Measurements from ENCODE around the gene ASB6. TPM values are rescaled to one million over a fixed set of nuclear protein-coding genes. Genes with fewer than 3 reads are reported as not detected.

The ASB6 gene
- total and polyA plus RNA-seq, 2 of the 13 experiments (the other 11 are each of a cell fraction or from before 2014, with no cell fraction given) = 8.2 to 8.4 TPM

DNA sequence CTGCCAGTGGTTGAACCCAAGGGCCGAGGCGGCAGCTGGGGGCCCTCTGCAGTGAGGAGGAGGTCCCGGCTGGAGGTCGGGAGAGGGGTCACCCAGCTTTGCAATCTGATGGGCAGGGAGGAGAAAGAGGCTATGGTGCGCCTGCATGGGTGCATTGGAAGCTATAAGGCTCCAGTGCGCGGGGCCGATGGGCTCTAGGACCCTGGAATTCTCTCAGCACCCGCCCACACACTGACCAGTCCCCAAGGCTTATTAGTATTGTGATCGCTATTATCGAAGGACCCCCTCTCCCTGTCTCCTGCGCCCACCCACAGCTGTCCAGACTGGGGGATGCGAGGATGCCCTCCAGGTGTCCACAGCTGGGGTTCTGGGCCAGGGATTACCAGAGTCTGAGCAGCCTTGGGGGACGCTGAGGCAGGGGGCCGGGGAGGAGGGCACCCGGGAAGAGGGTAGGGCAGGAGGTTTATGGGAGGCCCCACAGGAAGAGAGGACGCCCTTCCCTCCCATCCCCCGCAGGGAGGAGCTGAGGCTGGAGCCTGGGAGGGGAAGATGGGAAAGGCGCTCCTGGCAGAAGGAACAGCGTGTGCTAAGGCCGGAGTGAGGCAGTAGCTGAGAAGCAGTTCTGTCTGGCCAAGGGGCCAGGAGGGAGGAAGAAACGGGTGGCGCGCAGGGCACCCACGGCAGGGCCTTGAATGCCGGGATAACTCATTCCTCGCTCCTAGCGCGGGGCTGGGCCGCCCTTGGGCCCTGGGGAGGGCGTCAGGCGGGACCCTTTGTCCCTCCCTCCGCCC lies 45.2 kb downstream of the ASB6 start (continued):
- TF ChIP-seq, protein P1, sequence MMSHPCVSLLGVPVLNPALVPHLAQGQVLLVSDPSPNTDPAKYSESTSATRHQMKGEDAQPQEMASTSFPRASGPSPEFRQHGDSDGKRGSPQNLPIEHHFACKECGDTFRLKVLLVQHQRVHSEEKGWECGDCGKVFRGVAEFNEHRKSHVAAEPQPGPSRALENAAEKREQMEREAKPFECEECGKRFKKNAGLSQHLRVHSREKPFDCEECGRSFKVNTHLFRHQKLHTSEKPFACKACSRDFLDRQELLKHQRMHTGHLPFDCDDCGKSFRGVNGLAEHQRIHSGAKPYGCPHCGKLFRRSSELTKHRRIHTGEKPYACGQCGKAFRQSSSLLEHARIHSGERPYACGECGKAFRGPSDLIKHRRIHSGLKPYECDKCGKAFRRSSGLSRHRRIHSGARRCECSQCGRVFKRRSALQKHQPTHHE (CRISPR knock-in tag; IDR thresholded peaks at IDR 0.05; ENCODE audit: borderline replicate concordance) = no peak
- TF ChIP-seq NR2C2 (CRISPR knock-in tag; IDR thresholded peaks at IDR 0.05; ENCODE audit: borderline replicate concordance) = no peak; the same call in 1 of the 2 replicates
- TF ChIP-seq DNMT3B (CRISPR knock-in tag; conservative IDR thresholded peaks at IDR 0.05) = peak; percentile 64; the same call in 1 of the 2 replicates
- no peak; the same call in 1 of the 2 replicates for TF ChIP-seq DNMT1 (CRISPR knock-in tag; IDR thresholded peaks at IDR 0.05)
- TF ChIP-seq, protein P2, sequence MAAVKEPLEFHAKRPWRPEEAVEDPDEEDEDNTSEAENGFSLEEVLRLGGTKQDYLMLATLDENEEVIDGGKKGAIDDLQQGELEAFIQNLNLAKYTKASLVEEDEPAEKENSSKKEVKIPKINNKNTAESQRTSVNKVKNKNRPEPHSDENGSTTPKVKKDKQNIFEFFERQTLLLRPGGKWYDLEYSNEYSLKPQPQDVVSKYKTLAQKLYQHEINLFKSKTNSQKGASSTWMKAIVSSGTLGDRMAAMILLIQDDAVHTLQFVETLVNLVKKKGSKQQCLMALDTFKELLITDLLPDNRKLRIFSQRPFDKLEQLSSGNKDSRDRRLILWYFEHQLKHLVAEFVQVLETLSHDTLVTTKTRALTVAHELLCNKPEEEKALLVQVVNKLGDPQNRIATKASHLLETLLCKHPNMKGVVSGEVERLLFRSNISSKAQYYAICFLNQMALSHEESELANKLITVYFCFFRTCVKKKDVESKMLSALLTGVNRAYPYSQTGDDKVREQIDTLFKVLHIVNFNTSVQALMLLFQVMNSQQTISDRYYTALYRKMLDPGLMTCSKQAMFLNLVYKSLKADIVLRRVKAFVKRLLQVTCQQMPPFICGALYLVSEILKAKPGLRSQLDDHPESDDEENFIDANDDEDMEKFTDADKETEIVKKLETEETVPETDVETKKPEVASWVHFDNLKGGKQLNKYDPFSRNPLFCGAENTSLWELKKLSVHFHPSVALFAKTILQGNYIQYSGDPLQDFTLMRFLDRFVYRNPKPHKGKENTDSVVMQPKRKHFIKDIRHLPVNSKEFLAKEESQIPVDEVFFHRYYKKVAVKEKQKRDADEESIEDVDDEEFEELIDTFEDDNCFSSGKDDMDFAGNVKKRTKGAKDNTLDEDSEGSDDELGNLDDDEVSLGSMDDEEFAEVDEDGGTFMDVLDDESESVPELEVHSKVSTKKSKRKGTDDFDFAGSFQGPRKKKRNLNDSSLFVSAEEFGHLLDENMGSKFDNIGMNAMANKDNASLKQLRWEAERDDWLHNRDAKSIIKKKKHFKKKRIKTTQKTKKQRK (IDR thresholded peaks at IDR 0.05; ENCODE audit: low read length) = no peak
- TF ChIP-seq, protein P3, sequence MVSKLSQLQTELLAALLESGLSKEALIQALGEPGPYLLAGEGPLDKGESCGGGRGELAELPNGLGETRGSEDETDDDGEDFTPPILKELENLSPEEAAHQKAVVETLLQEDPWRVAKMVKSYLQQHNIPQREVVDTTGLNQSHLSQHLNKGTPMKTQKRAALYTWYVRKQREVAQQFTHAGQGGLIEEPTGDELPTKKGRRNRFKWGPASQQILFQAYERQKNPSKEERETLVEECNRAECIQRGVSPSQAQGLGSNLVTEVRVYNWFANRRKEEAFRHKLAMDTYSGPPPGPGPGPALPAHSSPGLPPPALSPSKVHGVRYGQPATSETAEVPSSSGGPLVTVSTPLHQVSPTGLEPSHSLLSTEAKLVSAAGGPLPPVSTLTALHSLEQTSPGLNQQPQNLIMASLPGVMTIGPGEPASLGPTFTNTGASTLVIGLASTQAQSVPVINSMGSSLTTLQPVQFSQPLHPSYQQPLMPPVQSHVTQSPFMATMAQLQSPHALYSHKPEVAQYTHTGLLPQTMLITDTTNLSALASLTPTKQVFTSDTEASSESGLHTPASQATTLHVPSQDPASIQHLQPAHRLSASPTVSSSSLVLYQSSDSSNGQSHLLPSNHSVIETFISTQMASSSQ (IDR thresholded peaks at IDR 0.05; ENCODE audit: low read depth) = no peak; the same call in 1 of the 2 replicates
- TF ChIP-seq, protein P3 (CRISPR knock-in tag; IDR thresholded peaks at IDR 0.05; ENCODE audit: borderline replicate concordance) = peak; percentile 14; the same call in 1 of the 2 replicates
- TF ChIP-seq ZNF205 (CRISPR knock-in tag; IDR thresholded peaks at IDR 0.05) = peak; percentile 70; the same call in 1 of the 2 replicates
- no peak for TF ChIP-seq NPAS2 (CRISPR knock-in tag; IDR thresholded peaks at IDR 0.05; ENCODE audit: borderline replicate concordance)
- no peak for TF ChIP-seq ZFP62 (CRISPR knock-in tag; IDR thresholded peaks at IDR 0.05)
- no peak for TF ChIP-seq TCF7L2 (IDR thresholded peaks at IDR 0.05; ENCODE audit: low read depth, low read length)
- TF ChIP-seq KLF13 (CRISPR knock-in tag; IDR thresholded peaks at IDR 0.05) = 0 out of 2 replicates have a peak, but pooled peaks have one; percentile 18
- TF ChIP-seq GABPB1 (CRISPR knock-in tag; IDR thresholded peaks at IDR 0.05) = peak; percentile 0; the same call in 1 of the 2 replicates
- TF ChIP-seq, protein P4, sequence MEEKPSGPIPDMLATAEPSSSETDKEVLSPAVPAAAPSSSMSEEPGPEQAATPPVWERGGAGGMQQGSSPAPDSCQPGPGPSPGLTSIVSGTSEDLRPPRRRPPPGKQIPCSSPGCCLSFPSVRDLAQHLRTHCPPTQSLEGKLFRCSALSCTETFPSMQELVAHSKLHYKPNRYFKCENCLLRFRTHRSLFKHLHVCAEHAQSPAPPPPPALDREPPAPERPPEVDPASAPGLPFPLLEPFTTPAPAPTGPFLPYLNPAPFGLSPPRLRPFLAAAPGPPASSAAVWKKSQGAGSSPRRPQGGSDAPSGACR (CRISPR knock-in tag; IDR thresholded peaks at IDR 0.05) = no peak
- 0 out of 2 replicates have a peak, but pooled peaks have one; percentile 9 for TF ChIP-seq ZSCAN30 (CRISPR knock-in tag; IDR thresholded peaks at IDR 0.05)
- TF ChIP-seq, protein P5, sequence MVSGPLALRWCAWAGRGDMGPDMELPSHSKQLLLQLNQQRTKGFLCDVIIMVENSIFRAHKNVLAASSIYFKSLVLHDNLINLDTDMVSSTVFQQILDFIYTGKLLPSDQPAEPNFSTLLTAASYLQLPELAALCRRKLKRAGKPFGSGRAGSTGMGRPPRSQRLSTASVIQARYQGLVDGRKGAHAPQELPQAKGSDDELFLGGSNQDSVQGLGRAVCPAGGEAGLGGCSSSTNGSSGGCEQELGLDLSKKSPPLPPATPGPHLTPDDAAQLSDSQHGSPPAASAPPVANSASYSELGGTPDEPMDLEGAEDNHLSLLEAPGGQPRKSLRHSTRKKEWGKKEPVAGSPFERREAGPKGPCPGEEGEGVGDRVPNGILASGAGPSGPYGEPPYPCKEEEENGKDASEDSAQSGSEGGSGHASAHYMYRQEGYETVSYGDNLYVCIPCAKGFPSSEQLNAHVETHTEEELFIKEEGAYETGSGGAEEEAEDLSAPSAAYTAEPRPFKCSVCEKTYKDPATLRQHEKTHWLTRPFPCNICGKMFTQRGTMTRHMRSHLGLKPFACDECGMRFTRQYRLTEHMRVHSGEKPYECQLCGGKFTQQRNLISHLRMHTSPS (CRISPR knock-in tag; IDR thresholded peaks at IDR 0.05; ENCODE audit: low read depth) = no peak; the same call in none of the 2 replicates
